GM23248 (cell line): Measurements from ENCODE around the gene TOM1L1. TPM values are rescaled to one million over a fixed set of nuclear protein-coding genes. Genes with fewer than 3 reads are reported as not detected.

Experiments used
- DNase-seq: peaks from one replicate; pipeline ENCODE4 v3.0.0-alpha.2; 2015
- H2AFZ ChIP-seq: fragments of 200-600 bp; sonication (generic); 2 replicates; pipeline ENCODE4 v1.6.1; 2016; ENCODE audit warnings: antibody characterized with exemption
- H3F3A ChIP-seq: fragments of 200-600 bp; sonication (generic); 2 replicates; pipeline ENCODE4 v1.6.1; 2016; ENCODE audit warnings: mild to moderate bottlenecking, antibody characterized with exemption, mixed run types; ENCODE audit not compliant: insufficient read depth
- H3K27ac ChIP-seq: fragments of 200-600 bp; sonication (generic); 2 replicates; pipeline ENCODE4 v1.5.1; 2016; ENCODE audit warnings: mild to moderate bottlenecking
- H3K27me3 ChIP-seq: fragments of 200-600 bp; sonication (generic); replicated peaks from 2 replicates; pipeline ENCODE4 v1.6.1; 2016; ENCODE audit warnings: mild to moderate bottlenecking; ENCODE audit not compliant: insufficient read depth
- H3K36me3 ChIP-seq: fragments of 200-600 bp; sonication (generic); 2 replicates; pipeline ENCODE4 v1.6.1; 2016; ENCODE audit warnings: low read depth, mild to moderate bottlenecking
- H3K4me1 ChIP-seq: fragments of 200-600 bp; sonication (generic); 2 replicates; pipeline ENCODE4 v1.6.1; 2016; ENCODE audit warnings: mild to moderate bottlenecking; ENCODE audit not compliant: insufficient read depth
- H3K4me2 ChIP-seq: fragments of 200-600 bp; sonication (generic); one replicate; pipeline ENCODE4 v1.6.1; 2016; ENCODE audit warnings: mild to moderate bottlenecking; ENCODE audit not compliant: unreplicated experiment
- H3K4me3 ChIP-seq: fragments of 200-600 bp; sonication (generic); 2 replicates; pipeline ENCODE4 v1.5.1; 2016; ENCODE audit warnings: mild to moderate bottlenecking
- H3K79me2 ChIP-seq: fragments of 200-600 bp; sonication (generic); 2 replicates; pipeline ENCODE4 v1.6.1; 2016; ENCODE audit warnings: mild to moderate bottlenecking; ENCODE audit not compliant: insufficient read depth
- H3K9ac ChIP-seq: fragments of 200-600 bp; sonication (generic); 2 replicates; pipeline ENCODE4 v1.6.1; 2016; ENCODE audit warnings: mild to moderate bottlenecking
- H3K9me2 ChIP-seq: fragments of 200-600 bp; sonication (generic); 2 replicates; pipeline ENCODE4 v1.6.1; 2016; ENCODE audit warnings: mixed run types, mild to moderate bottlenecking, moderate library complexity; ENCODE audit not compliant: insufficient read depth
- H3K9me3 ChIP-seq: fragments of 200-600 bp; sonication (generic); one replicate; pipeline ENCODE4 v1.6.1; 2017; ENCODE audit warnings: low read depth
- H4K20me1 ChIP-seq: fragments of 200-600 bp; sonication (generic); 2 replicates; pipeline ENCODE4 v1.6.0; 2016; ENCODE audit not compliant: insufficient read depth
- EZH2 ChIP-seq: fragments of 200-600 bp; sonication (generic); IDR thresholded peaks from 2 replicates; pipeline ENCODE4 v1.6.1; 2018; ENCODE audit warnings: antibody characterized with exemption, mild to moderate bottlenecking; ENCODE audit not compliant: insufficient read depth, poor library complexity, severe bottlenecking
- EZH2phosphoT487 ChIP-seq: fragments of 200-600 bp; sonication (generic); IDR thresholded peaks from 2 replicates; pipeline ENCODE4 v1.6.1; 2018; ENCODE audit warnings: antibody characterized with exemption, moderate library complexity, mild to moderate bottlenecking, low read depth; ENCODE audit not compliant: insufficient read depth
- WGBS, 2 experiments: methylation state at CpG; one replicate each; pipeline ENCODE4 v1.1.6; 2015 to 2017; ENCODE audit warnings: low lambda C conversion rate in 2 of 2, low coverage in 1 of 2; ENCODE audit errors: missing lambda C conversion rate in 2 of 2; 5-methylcytosine and 5-hydroxymethylcytosine counted together
- in situ Hi-C: fragments of 300-500 bp; cut with MboI; formaldehyde crosslinking; loops from 2 replicates; pipeline ENCODE4 v1.15.0; 2020
- polyA plus RNA-seq: library from polyadenylated mRNA; unstranded; fragments of >200 nt; fragmentation: Nextera tagmentation; extraction: Ambion mirVana; gene quantifications from 2 replicates; pipeline ENCODE4 v1.2.1, GENCODE V29; 2016
- total RNA-seq: library from RNA; depleted of rRNA; stranded (reverse); fragments of >200 nt; shearing (Covaris generic); gene quantifications from 2 replicates; pipeline ENCODE4 v1.2.3, GENCODE V29; 2014

Gene TOM1L1
- total and polyA plus RNA-seq, 2 experiments from 2014 or later: 5.5 to 13.1 TPM

GRCh38 chr17:54899721-54900456 is 763 bp upstream of the TOM1L1 start:
- Histone ChIP-seq H3K27ac (no peak overlapping the region), H3K36me3 (no peaks in the 10 kb centered on the region), H3K4me2 (peak overlapping the region; percentile 83), H3K9ac (no peak overlapping the region), H3K9me3 (no peaks in the 10 kb centered on the region), H3K27me3 (peaks cover 34% of the 10 kb centered on the region), H2AFZ (peak overlapping the region; percentile 90), H3K9me2 (no peaks in the 10 kb centered on the region), H3F3A (no peaks in the 10 kb centered on the region), H3K4me1 (peaks cover 5% of the 10 kb centered on the region; the same call in 1 of the 2 replicates), H3K4me3 (peak overlapping the region; percentile 73), H3K79me2 (no peaks in the 10 kb centered on the region), H4K20me1 (no peaks in the 10 kb centered on the region)
- TF ChIP-seq EZH2phosphoT487 (no peak), EZH2 (no peak)
- no peak for DNase-seq
- 11 to 15% methylated on average over 18 of the region's 18 CpGs for WGBS, 2 experiments
- in situ Hi-C loops: no loop called here

GRCh38 chr17:54901230-54901822 is 674 bp downstream of the TOM1L1 start:
- H2AFZ ChIP-seq: peak overlapping the region; percentile 90
- no peak overlapping the region for H3K27ac ChIP-seq
- no peaks in the 10 kb centered on the region for H4K20me1 ChIP-seq
- H3K9ac ChIP-seq: peak overlapping the region; percentile 75
- H3K4me1 ChIP-seq: peaks cover 5% of the 10 kb centered on the region; the same call in 1 of the 2 replicates
- peak overlapping the region; percentile 83 for H3K4me2 ChIP-seq
- 56 to 63% methylated on average over 9 of the region's 9 CpGs for WGBS, 2 experiments
- H3K4me3 ChIP-seq: peak overlapping the region; percentile 73
- H3K79me2 ChIP-seq: no peaks in the 10 kb centered on the region
- H3K36me3 ChIP-seq: no peaks in the 10 kb centered on the region
- H3K9me2 ChIP-seq: no peaks in the 10 kb centered on the region
- peak; percentile 71 for DNase-seq
- in situ Hi-C loops: no loop called here
- no peak for TF ChIP-seq EZH2
- TF ChIP-seq EZH2phosphoT487: no peak
- H3K27me3 ChIP-seq: peaks cover 22% of the 10 kb centered on the region
- H3K9me3 ChIP-seq: no peaks in the 10 kb centered on the region
- H3F3A ChIP-seq: no peaks in the 10 kb centered on the region

GRCh38 chr17:54902017-54902416 is 1.4 kb downstream of the TOM1L1 start:
- Histone ChIP-seq H3K4me1 (peaks cover 5% of the 10 kb centered on the region; the same call in 1 of the 2 replicates), H3K9me2 (no peaks in the 10 kb centered on the region), H3K36me3 (no peaks in the 10 kb centered on the region), H3K9ac (no peak overlapping the region), H4K20me1 (no peaks in the 10 kb centered on the region), H3K4me2 (no peak overlapping the region), H3K9me3 (no peaks in the 10 kb centered on the region), H3K79me2 (no peaks in the 10 kb centered on the region), H3K4me3 (no peak overlapping the region), H3K27me3 (peaks cover 22% of the 10 kb centered on the region), H2AFZ (no peak overlapping the region), H3F3A (no peaks in the 10 kb centered on the region), H3K27ac (no peak overlapping the region)
- TF ChIP-seq EZH2phosphoT487: no peak
- no peak for TF ChIP-seq EZH2
- in situ Hi-C loops: no loop called here
- WGBS, 2 experiments: 89 to 94% methylated on average over 9 of the region's 9 CpGs
- no peak for DNase-seq

GRCh38 chr17:54902611-54903010 is 2.0 kb downstream of the TOM1L1 start:
- no peak overlapping the region for H3K27ac ChIP-seq
- no peaks in the 10 kb centered on the region for H3K9me2 ChIP-seq
- in situ Hi-C loops: no loop called here
- H3K4me3 ChIP-seq: no peak overlapping the region
- H3F3A ChIP-seq: no peaks in the 10 kb centered on the region
- WGBS, 2 experiments: 86 to 89% methylated on average over 5 of the region's 5 CpGs
- no peaks in the 10 kb centered on the region for H3K36me3 ChIP-seq
- H3K27me3 ChIP-seq: peaks cover 20% of the 10 kb centered on the region
- DNase-seq: no peak
- H4K20me1 ChIP-seq: no peaks in the 10 kb centered on the region
- peaks cover 5% of the 10 kb centered on the region; the same call in 1 of the 2 replicates for H3K4me1 ChIP-seq
- TF ChIP-seq EZH2phosphoT487 (no peak), EZH2 (no peak)
- no peak overlapping the region for H3K9ac ChIP-seq
- H3K79me2 ChIP-seq: no peaks in the 10 kb centered on the region
- no peak overlapping the region for H2AFZ ChIP-seq
- no peaks in the 10 kb centered on the region for H3K9me3 ChIP-seq
- no peak overlapping the region for H3K4me2 ChIP-seq
